ENCODE results near the gene NKPD1. TPM values are rescaled to one million over a fixed set of nuclear protein-coding genes. Genes with fewer than 3 reads are reported as not detected.
"Not testable (repeated sequence)": the region's sequence is repeated elsewhere in the genome, so short reads cannot be mapped to it uniquely, and the experiment has no call there.

The NKPD1 gene
- total RNA-seq, 1 donor from 2014 or later, result 0.10 TPM

DNA sequence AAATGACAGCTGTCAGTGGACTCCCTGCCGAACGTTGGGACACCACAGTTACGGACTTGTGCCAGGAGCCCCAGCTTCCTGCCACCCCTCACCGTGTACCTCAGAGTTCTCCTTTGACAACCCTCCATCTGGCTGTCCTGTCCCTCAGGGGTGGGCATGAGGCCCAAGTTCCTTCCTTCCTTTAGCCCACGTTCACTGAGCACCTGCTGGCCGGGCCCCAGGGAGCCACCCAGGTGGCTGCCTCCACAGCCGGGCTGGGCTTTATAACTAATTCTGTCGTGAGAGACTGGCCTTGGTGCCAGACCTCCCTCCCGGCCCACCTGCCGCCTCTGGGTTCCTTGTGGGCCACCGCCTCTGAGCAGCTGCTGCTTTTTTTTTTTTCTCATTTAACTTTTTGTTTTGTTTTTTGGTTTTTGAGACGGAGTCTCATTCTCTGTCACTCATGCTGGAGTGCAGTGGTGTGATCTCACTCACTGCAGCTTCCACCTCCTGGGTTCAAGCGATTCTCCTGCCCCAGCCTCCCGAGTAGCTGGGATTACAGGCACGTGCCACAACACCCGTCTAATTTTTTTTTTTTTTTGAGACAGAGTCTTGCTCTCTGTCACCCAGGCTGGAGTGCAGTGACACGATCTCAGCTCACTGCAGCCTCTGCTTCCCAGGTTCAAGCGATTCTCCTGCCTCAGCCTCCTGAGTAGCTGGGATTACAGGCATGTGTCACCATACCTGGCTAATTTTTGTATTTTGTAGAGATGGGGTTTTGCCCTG, 42.0 kb downstream of the NKPD1 start:
- DNase-seq (ENCODE audit: low read depth), result not testable (repeated sequence)

DNA sequence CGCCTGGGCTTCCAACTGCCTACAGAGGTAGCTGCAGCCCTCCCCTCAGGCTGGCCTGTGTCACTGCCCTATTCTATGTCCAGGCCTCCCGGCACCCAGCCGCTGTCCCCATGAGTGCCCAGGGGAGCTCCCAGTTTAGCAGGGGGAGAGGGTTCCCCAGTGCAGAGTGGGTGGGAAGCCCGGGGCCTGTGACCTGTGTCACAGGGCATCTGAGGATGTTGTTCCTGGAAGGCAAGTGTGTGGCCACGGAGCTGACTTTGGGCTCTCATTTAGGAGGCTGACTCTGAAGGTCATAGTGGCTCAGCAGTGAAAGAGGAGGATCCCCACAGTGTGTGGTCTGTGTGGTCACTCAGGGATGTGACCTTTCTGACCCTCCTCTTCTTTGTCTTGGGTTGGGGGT, 42.7 kb downstream of the NKPD1 start:
- DNase-seq (ENCODE audit: low read depth), result no peak

DNA sequence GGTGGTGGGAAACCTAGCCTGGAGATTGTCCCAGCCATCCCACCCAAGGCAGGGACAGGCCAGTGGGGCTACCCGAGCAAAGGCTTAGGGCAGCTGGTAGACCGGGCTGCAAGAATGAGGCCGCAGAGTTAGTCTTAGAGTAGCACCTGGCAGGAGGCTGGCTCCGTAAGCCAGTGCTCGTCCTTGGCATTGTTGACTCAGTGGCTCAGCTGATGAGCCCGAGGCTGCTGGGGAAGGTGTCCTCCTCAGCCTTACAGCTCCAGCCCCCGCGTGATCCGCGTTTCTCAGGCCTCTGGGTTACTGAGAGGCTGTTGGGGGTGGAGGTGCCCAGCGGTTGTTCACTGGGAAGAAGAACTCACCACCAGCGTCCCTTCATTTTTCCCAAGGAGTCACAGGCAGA, 43.1 kb downstream of the NKPD1 start:
- DNase-seq (ENCODE audit: low read depth), result no peak

DNA sequence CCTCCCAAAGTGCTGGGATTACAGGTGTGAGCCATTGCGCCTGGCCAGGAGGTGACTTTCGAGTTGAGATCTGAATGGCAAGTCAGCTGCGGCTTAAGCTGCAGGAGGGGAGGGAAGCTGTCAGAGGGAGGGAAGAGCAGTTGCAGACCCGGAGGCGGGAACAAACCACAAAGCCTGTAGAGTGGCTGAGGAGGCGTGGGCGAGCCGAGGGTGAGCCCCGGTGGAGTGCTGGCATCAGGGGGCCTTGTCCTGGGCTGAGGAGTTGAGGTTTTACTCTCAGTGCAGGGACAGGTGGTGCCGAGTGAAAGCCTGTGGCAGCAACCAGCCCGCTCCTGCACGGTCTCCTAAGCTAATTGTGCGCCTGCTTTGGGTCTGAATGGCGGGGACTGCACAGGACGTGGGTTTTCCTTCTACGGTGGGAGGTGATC, 43.6 kb downstream of the NKPD1 start:
- DNase-seq (ENCODE audit: low read depth), result no peak

DNA sequence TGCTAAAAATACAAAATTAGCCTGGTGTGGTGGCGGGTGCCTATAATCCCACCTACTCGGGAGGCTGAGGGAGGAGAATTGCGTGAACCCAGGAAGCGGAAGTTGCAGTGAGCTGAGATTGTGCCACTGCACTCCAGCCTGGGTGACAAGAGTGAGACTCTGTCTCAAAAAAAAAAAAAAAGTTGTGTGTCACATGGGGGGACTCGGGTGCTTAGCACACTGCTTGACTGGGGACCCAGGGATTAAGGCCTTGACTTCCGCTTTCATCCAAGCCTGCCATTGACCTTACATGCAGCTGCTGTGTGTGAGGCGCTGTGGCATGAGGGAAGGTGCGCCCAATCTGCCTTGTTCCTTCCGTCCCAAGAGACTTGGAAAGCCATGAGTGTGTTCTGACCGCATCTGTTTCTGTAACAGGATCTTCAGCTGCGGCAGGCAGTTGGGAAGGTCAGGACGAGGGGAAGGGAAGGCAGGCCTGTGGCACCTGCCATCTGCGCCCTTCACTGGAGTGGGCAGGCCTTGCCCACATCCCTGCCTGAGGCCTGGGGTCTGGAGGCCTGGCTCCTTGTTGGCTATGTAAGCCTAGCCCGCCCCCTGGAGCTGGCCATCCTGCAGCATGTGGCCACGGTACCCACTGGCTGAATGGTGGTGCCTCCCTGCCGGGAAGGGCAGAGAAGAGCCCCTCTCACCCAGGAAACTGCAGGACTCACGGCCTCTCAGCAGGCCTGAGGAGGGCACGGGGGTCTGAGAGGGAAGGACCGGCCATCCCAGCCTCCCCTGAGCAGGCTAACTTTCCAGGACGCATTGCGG, 44.8 kb downstream of the NKPD1 start:
- no peak for DNase-seq (ENCODE audit: low read depth)

DNA sequence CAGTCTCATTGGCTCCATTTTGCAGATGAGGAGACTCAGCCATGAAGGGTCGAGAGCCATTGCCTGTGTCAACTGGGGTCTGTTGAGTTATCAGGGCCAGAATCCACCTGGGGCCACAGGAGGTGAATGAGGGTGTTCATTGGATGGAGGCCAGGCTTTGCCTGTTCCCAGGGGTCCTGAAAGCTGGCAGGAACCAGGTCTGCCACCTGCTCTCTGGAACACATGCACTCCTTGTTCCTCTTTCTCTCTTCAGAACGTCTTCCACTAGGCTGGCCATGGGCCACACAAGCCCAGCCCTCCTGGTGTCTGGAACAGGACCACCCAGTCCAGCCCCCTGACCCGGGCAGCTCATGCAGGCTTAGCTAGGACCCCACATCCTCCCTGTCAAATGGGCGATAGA, 46.7 kb downstream of the NKPD1 start:
- no peak for DNase-seq (ENCODE audit: low read depth)

DNA sequence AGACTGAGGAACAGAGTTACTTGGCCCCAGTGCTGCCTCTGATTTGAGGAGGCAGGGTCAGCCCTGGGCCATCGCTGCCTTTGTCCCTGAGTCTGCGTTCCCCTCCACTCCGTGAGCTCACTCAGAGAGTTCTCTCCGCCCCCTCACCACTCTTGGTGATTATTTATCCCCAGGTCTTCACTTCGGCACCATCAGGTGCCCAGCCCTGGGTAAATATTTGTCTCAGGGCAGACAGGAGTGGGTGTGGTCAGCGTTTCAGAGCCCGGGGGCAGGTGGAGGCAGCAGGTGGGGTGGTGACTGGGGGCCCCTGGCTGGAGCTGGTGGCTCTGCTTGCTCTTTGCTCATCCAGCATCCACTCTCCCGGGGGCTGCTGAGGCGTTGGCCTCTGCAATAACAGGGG, 47.2 kb downstream of the NKPD1 start:
- no peak for DNase-seq (ENCODE audit: low read depth)

DNA sequence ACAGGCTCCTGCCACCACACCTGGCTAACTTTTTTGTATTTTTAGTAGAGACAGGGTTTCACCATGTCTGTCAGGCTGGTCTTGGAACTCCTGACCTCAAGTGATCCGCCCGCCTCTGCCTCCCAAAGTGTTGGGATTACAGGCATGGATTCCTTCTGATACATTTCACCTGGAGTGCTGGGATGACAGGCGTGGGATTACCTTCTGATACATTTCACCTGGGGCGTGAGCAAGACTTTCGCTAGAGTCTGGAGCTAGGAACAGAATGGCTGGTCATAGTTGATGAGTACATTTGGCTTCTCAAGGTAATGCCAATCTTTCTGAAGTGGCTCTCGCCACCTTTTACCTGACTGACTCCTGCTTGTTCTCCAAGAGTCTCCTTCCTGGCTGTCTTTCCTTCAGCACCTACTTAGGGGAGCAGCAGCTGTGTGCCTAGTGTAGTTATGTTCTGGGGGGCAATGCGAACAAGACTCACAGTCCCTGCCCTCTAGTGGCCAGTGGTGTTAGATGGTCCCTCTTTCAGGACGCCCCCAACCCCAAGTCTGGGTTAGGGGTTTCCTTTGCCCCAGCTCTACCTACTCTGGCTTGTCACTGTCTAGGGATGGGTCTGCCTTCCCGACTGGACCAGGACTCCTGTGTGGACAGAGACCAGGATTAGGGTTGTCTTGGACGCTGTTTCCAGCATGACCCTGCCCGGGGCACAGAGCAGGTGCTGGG, 48.5 kb downstream of the NKPD1 start:
- DNase-seq (ENCODE audit: low read depth), result no peak

Other genes starting within 250 kb of the NKPD1 start
- gene APOC1, start 246.4 kb downstream of the NKPD1 start, total RNA-seq, result 0.20 and 5.4 TPM in 2 replicates
- not detected in 2 replicates for gene APOC4, start 218.7 kb downstream of the NKPD1 start, total RNA-seq
- gene APOC2, start 214.9 kb downstream of the NKPD1 start, total RNA-seq, result not detected in 2 replicates
- gene CLPTM1, start 205.6 kb downstream of the NKPD1 start, total RNA-seq, result 18.4 and 77.4 TPM in 2 replicates
- gene RELB, start 159.5 kb downstream of the NKPD1 start, total RNA-seq, result 21.2 and 25.9 TPM in 2 replicates
- gene CLASRP, start 121.9 kb downstream of the NKPD1 start, total RNA-seq, result 7.5 and 25.1 TPM in 2 replicates
- 0.65 TPM in 1 of 2 replicates, not detected in the other for gene ZNF296, start 84.5 kb downstream of the NKPD1 start, total RNA-seq
- 21.5 and 51.4 TPM in 2 replicates for gene GEMIN7, start 81.7 kb downstream of the NKPD1 start, total RNA-seq
- 35.6 and 37.1 TPM in 2 replicates for gene PPP1R37, start 67.8 kb downstream of the NKPD1 start, total RNA-seq
- 20.1 and 22.4 TPM in 2 replicates for gene TRAPPC6A, start 17.3 kb upstream of the NKPD1 start, total RNA-seq
- 4.5 and 7.4 TPM in 2 replicates for gene BLOC1S3, start 17.8 kb upstream of the NKPD1 start, total RNA-seq
- gene EXOC3L2, start 84.4 kb upstream of the NKPD1 start, total RNA-seq, result not detected in 2 replicates
- gene MARK4, start 90.3 kb upstream of the NKPD1 start, total RNA-seq, result 5.0 and 27.2 TPM in 2 replicates
- not detected in 2 replicates for gene CKM, start 161.9 kb upstream of the NKPD1 start, total RNA-seq
- gene KLC3, start 179.8 kb upstream of the NKPD1 start, total RNA-seq, result 1.3 and 13.2 TPM in 2 replicates
- gene ERCC2, start 209.6 kb upstream of the NKPD1 start, total RNA-seq, result 15.1 and 22.0 TPM in 2 replicates
- gene PPP1R13L, start 244.1 kb upstream of the NKPD1 start, total RNA-seq, result 10.9 and 32.8 TPM in 2 replicates
- 10.7 and 11.8 TPM in 2 replicates for gene POLR1G, start 245.7 kb upstream of the NKPD1 start, total RNA-seq